Spinal cord (tissue), 10 donors: ENCODE results near the gene DEFB129. TPM values are rescaled to one million over a fixed set of nuclear protein-coding genes. Genes with fewer than 3 reads are reported as not detected.
"Not testable (repeated sequence)": the region's sequence is repeated elsewhere in the genome, so short reads cannot be mapped to it uniquely, and the experiment has no call there.

Experiments
- DNase-seq, 6 donors: peaks; one replicate each; pipeline versions ENCODE4 v3.0.0 to v3.0.0-alpha.2; 2013 to 2015; ENCODE audit warnings: low spot score in 6 of 6, low read depth in 4 of 6
- H3K27ac ChIP-seq: one replicate; pipeline ENCODE4 v1.5.1; 2013; ENCODE audit warnings: low read depth, low read length, control low read depth
- H3K27me3 ChIP-seq: one replicate; pipeline ENCODE4 v1.6.1; 2013; ENCODE audit warnings: low read length; ENCODE audit not compliant: control insufficient read depth, insufficient read depth
- H3K36me3 ChIP-seq: one replicate; pipeline ENCODE4 v1.6.1; 2013; ENCODE audit warnings: low read length; ENCODE audit not compliant: control insufficient read depth, insufficient read depth
- H3K4me1 ChIP-seq: one replicate; pipeline ENCODE4 v1.6.1; 2013; ENCODE audit warnings: low read length; ENCODE audit not compliant: control insufficient read depth, insufficient read depth
- H3K4me3 ChIP-seq: one replicate; pipeline ENCODE4 v1.5.1; 2013; ENCODE audit warnings: low read depth, low read length, control low read depth
- H3K9me3 ChIP-seq: one replicate; pipeline ENCODE4 v1.6.1; 2013; ENCODE audit warnings: low read length; ENCODE audit not compliant: control insufficient read depth, insufficient read depth
- WGBS: methylation state at CpG from one replicate; pipeline ENCODE4 v1.1.5; 2013; ENCODE audit warnings: missing lambda C conversion rate; ENCODE audit not compliant: insufficient coverage; 5-methylcytosine and 5-hydroxymethylcytosine counted together
- polyA plus RNA-seq, 2 donors: library from polyadenylated mRNA; unstranded; fragments of 120-200 nt; gene quantifications; one replicate each; pipeline ENCODE4 v1.2.1, GENCODE V29; 2013; ENCODE audit not compliant: insufficient read length in 2 of 2
- total RNA-seq, 2 donors: library from RNA; depleted of rRNA in 1 of 2; stranded (reverse); fragments of 120-200 nt in 1 of 2; fragments of >200 nt in 1 of 2; gene quantifications; one replicate each; pipeline versions ENCODE4 v1.2.3 to v1.2.4, GENCODE V29; 2013 to 2014
- donor health status: healthy.

Gene DEFB129
- total and polyA plus RNA-seq, 4 donors, result not detected

DNA sequence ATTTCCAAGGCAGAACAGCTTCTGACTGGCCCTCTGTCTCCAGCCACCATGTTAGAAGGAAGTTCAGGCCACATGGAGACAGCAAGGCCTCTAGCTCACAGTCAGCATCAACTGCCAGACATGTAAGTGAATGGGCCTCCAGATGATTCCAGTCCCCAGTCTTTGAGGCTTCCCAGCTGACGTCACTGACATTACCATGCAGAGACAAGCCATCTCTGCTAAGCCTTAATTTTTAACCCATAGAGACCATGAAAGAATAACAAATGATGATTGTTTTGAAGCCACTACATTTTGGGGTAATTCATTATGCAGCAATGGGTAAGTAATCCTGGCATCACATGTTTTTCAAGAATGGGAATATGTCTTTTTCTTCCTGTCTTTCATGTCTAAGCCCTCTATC is 11.3 kb upstream of the DEFB129 start:
- H3K27me3 ChIP-seq, result peaks cover 5% of the 10 kb centered on the region
- no peak overlapping the region for H3K4me3 ChIP-seq
- no peaks in the 10 kb centered on the region for H3K9me3 ChIP-seq
- no peak for DNase-seq
- H3K27ac ChIP-seq, result no peak overlapping the region
- WGBS, result no CpG with 5 or more reads among the region's 1 CpG
- no peaks in the 10 kb centered on the region for H3K4me1 ChIP-seq
- no peaks in the 10 kb centered on the region for H3K36me3 ChIP-seq

DNA sequence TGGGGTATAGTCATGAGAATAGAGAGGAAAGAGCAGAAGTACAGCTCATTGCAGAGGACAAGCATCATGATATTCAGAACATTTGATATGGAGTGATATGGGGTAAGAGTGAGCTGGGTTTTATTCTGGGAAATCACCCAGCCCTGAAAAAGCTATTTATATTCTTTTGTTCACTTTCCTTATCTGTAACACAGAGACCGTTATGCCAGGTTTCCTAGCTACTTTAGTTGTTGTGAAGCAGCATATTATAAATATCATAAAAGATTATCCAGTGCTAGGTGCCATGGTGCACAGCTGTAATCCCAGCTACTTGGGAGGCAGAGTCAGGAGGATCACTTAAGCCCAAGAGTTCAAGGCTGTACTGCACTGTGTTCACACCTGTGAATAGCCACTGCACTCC is 9.8 kb upstream of the DEFB129 start:
- peaks cover 4% of the 10 kb centered on the region for H3K27me3 ChIP-seq
- H3K36me3 ChIP-seq, result no peaks in the 10 kb centered on the region
- WGBS, result no CpG with 5 or more reads among the region's 1 CpG
- no peaks in the 10 kb centered on the region for H3K9me3 ChIP-seq
- H3K4me3 ChIP-seq, result no peak overlapping the region
- no peak for DNase-seq
- H3K4me1 ChIP-seq, result no peaks in the 10 kb centered on the region
- no peak overlapping the region for H3K27ac ChIP-seq

DNA sequence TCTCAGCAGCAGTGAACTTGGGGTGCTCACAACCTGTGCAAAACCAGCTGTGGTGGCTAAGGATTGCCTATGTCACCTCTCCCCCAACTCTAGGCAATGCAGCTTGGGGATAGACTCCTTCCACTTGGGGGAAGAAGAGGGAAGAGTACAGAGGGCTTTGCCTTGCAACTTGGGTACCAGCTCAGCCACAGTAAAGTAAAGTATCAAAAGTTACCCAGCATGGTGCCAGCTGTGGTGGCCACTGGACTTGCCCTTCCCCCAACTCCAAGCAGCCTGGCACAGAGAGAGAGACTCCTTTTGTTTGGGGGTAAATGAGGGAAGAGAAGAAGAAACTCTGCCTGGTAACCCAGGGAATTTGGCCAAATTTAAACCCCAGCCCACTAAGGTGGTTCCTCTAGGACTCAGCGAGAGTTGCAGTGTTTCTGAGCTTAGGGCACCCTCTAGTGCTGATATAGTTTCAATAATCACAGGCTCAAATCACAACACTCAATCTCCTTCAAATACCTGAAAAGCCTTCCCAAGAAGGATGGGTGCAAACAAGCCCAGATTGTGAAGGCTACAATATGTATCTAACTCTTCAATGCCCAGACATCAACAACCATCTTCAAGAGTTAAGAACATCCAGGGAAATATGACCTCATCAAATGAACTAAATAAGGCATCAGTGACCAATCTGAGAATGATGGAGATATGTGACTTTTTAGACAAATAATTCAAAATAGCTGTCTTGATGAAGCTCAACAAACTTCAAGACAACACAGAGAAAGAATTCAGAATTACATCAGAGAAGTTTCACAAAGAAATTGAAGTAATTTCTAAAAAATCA is 7.6 kb upstream of the DEFB129 start:
- no peaks in the 10 kb centered on the region for H3K4me1 ChIP-seq
- H3K4me3 ChIP-seq, result no peak overlapping the region
- DNase-seq, result peak in 4 of 6 donors; percentile 20 to 72 (median 38)
- no CpG with 5 or more reads among the region's 1 CpG for WGBS
- H3K27ac ChIP-seq, result no peak overlapping the region
- H3K9me3 ChIP-seq, result no peaks in the 10 kb centered on the region
- H3K36me3 ChIP-seq, result no peaks in the 10 kb centered on the region
- H3K27me3 ChIP-seq, result peaks cover 4% of the 10 kb centered on the region

DNA sequence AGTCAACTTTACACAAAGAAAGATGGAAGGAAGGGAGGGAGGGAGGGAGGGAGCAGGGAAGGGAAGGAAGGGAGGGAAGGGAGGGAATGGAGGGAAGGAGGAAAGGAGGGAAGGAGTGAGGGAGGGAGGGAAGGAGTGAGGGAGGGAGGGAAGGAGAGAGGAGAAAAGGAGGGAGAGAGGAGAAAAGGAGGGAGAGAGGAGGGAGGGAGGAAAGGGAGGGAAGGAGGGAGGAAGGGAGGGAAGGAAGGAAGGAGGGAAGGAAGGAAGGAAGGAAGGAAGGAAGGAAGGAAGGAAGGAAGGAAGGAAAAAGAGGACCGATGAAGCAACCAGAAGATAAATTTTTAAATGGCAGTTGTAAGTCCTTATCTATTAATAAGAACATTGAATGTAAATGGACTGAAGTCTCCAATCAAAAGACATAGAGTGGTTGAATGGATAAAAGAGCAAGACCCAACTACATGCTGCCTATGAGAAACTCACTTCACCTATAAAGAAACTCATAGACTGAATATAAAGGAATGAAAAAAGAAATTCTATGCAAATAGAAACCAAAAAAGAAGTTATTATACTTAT is 5.7 kb upstream of the DEFB129 start:
- no peak for DNase-seq
- H3K4me1 ChIP-seq, result no peaks in the 10 kb centered on the region
- no peak overlapping the region for H3K27ac ChIP-seq
- 40% methylated on average over 1 of the region's 1 CpG for WGBS
- no peak overlapping the region for H3K4me3 ChIP-seq
- no peaks in the 10 kb centered on the region for H3K36me3 ChIP-seq
- no peaks in the 10 kb centered on the region for H3K9me3 ChIP-seq
- H3K27me3 ChIP-seq, result peaks cover 6% of the 10 kb centered on the region

DNA sequence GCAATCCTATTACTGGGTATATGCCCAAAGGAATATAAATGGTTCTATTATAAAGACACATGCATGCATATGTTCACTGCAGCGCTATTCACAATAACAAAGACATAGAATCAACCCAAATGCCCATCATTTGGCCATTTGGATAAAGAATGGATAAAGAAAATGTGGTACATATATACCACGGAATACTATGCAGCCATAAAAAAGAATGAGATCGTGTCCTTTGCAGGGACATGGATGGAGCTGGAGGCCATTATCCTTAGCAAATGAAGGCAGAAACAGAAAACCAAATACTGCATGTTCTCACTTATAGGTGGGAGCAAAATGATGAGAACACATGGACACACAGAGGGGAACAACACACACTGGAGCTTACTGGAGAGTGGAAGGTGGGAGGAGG is 1.2 kb upstream of the DEFB129 start:
- H3K4me1 ChIP-seq, H3K36me3 ChIP-seq, DNase-seq, H3K4me3 ChIP-seq, H3K9me3 ChIP-seq, H3K27ac ChIP-seq, H3K27me3 ChIP-seq: not testable (repeated sequence)
- 95% methylated on average over 2 of the region's 3 CpGs for WGBS

DNA sequence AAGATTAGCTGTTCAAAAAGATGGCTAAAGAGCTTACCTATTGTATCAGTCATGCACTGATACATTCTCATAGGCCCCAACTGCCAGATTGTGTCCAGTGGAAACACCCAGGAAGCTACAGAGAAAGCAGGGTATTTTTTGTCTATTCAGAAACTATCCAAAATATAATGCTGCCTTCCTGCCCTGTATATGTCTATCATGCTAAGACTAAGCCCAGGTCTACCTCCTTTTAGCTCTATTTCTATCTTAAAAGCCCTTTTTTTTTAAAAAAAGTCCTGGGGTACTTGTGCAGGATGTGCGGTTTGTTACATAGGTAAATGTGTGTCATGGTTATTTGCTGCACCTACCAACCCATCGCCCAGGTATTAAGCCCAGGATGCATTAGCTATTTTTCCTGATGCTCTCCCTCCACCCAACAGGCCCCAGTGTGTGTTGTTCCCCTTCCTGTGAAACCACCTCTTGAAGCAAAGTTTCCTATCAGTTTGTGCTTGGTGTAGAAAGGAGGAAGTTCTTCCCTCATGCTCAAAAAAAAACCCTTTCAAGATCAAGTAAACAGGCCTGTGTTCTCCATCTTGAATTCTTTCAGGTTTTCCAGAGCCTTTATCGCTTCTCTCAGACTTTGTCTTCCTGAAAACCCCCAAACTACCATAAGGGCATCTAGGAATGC is 514 bp downstream of the DEFB129 start:
- Histone ChIP-seq H3K27ac (no peak overlapping the region), H3K9me3 (no peaks in the 10 kb centered on the region), H3K27me3 (peaks cover 2% of the 10 kb centered on the region), H3K4me1 (no peaks in the 10 kb centered on the region), H3K36me3 (no peaks in the 10 kb centered on the region), H3K4me3 (no peak overlapping the region)
- WGBS, result no CpG with 5 or more reads among the region's 3 CpGs
- DNase-seq, result no peak

DNA sequence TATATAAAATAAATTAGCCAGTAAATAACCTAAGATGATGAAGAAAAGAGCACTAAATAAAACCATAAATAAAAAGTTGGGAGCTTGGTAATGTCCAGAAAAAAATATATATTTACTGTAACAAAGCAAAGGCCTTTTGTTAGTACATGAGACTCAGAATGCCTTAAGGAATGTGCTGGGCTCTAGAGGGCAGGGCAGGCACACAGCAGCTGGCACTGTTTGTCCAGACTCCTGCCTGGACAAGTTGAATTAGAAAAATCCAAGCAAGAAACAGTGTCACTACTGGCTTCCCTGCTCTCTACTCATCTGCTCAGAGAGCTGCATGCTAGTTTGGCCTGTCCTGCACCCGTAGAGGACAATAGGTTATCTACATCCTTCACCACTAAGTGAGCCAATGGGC is 8.8 kb downstream of the DEFB129 start:
- no peaks in the 10 kb centered on the region for H3K36me3 ChIP-seq
- no peak overlapping the region for H3K27ac ChIP-seq
- 83% methylated on average over 1 of the region's 1 CpG for WGBS
- peak in 2 of 6 donors; percentile 14 to 48 for DNase-seq
- H3K27me3 ChIP-seq, result no peaks in the 10 kb centered on the region
- H3K4me1 ChIP-seq, result no peaks in the 10 kb centered on the region
- no peaks in the 10 kb centered on the region for H3K9me3 ChIP-seq
- H3K4me3 ChIP-seq, result no peak overlapping the region

DNA sequence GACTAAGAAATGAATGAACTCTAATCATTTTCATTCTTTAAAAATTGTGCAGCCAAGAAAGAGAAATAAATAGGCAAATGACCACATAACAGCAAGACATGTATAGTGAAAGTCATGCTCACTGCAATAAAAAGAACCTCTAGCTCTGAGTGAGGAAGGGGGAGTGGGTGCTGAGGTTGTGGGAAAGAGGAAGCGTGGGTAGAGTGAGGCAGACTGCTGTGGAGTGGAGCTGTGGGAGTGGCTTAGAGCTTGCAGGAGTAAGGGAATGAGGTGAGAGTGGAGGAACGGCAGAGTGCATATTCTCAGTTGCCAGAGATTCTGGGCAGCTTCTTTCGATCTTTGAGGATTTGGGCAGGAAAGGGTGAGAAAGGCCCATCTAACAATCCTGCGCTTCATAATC is 10.4 kb downstream of the DEFB129 start:
- no peak for DNase-seq
- Histone ChIP-seq H3K4me1 (no peaks in the 10 kb centered on the region), H3K27me3 (no peaks in the 10 kb centered on the region), H3K9me3 (no peaks in the 10 kb centered on the region), H3K36me3 (no peaks in the 10 kb centered on the region), H3K27ac (no peak overlapping the region), H3K4me3 (no peak overlapping the region)
- 35% methylated on average over 2 of the region's 4 CpGs for WGBS

DNA sequence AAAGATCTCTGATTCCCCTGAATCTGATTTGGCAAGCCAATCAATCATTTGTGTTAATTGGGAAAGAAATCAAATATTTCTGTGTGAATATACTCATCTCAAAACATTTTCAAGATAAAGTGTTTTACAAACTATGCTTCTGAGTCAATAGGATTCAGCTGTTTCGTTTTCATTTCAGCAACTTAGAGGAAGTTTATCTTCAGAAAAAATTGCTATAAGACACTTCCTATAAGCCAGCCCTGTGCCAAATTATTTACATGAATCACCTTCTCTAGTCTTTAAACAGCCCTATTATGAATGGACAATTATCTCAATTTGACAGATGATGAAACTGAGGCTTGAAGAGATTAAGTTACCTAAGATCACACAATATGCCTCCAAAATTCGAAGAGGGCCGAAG is 10.9 kb downstream of the DEFB129 start:
- Histone ChIP-seq H3K4me3 (no peak overlapping the region), H3K4me1 (no peaks in the 10 kb centered on the region), H3K27ac (no peak overlapping the region), H3K27me3 (peaks cover 1% of the 10 kb centered on the region), H3K9me3 (no peaks in the 10 kb centered on the region), H3K36me3 (no peaks in the 10 kb centered on the region)
- DNase-seq, result no peak
- no CpG with 5 or more reads among the region's 3 CpGs for WGBS
